ENCODE results near the gene NUTM1.

The NUTM1 gene

GRCh38 chr15:34367101-34368081, 24.3 kb downstream of the NUTM1 start, which contains the start of gene LPCAT4 (continued):
- peak; percentile 33; the same call in 1 of the 2 replicates for TF ChIP-seq TSHZ1 (tag by site-specific recombination; IDR thresholded peaks at IDR 0.05; ENCODE audit: borderline replicate concordance)
- TF ChIP-seq ZBTB48 (tag by site-specific recombination; IDR thresholded peaks at IDR 0.05), result peak; percentile 79
- TF ChIP-seq GLI2 (tag by site-specific recombination; IDR thresholded peaks at IDR 0.05; ENCODE audit: borderline replicate concordance, low read depth), result no peak
- TF ChIP-seq CTCF (tag by site-specific recombination; IDR thresholded peaks at IDR 0.05), result peak; percentile 99
- TF ChIP-seq YY1 (tag by site-specific recombination; IDR thresholded peaks at IDR 0.05), result peak; percentile 83
- TF ChIP-seq ELK4 (IDR thresholded peaks at IDR 0.05; ENCODE audit: borderline replicate concordance, low read depth, low read length), result no peak
- TF ChIP-seq WT1 (tag by site-specific recombination; IDR thresholded peaks at IDR 0.05), result no peak
- TF ChIP-seq ZBTB20 (tag by site-specific recombination; IDR thresholded peaks at IDR 0.05), result peak; percentile 67; the same call in 1 of the 2 replicates
- TF ChIP-seq ZNF660 (tag by site-specific recombination; IDR thresholded peaks at IDR 0.05), result no peak
- no peak; the same call in none of the 2 replicates for TF ChIP-seq ZFP69B (tag by site-specific recombination; IDR thresholded peaks at IDR 0.05)
- TF ChIP-seq ZNF366 (tag by site-specific recombination; conservative IDR thresholded peaks at IDR 0.05), result 0 out of 2 replicates have a peak, but pooled peaks have one; percentile 20
- TF ChIP-seq GLIS2 (tag by site-specific recombination; IDR thresholded peaks at IDR 0.05), result 0 out of 2 replicates have a peak, but pooled peaks have one; percentile 22
- TF ChIP-seq ZFP37 (tag by site-specific recombination; IDR thresholded peaks at IDR 0.05), result peak; percentile 90
- TF ChIP-seq ZNF223 (tag by site-specific recombination; IDR thresholded peaks at IDR 0.05), result 0 out of 2 replicates have a peak, but pooled peaks have one; percentile 15
- no peak for TF ChIP-seq ZNF221 (tag by site-specific recombination; IDR thresholded peaks at IDR 0.05; ENCODE audit: borderline replicate concordance)
- TF ChIP-seq KLF9 (tag by site-specific recombination; IDR thresholded peaks at IDR 0.05; ENCODE audit: low read depth), result peak; percentile 49
- no peak for TF ChIP-seq ZNF677 (tag by site-specific recombination; IDR thresholded peaks at IDR 0.05)
- TF ChIP-seq GFI1B (tag by site-specific recombination; IDR thresholded peaks at IDR 0.05), result no peak
- TF ChIP-seq, protein P1, sequence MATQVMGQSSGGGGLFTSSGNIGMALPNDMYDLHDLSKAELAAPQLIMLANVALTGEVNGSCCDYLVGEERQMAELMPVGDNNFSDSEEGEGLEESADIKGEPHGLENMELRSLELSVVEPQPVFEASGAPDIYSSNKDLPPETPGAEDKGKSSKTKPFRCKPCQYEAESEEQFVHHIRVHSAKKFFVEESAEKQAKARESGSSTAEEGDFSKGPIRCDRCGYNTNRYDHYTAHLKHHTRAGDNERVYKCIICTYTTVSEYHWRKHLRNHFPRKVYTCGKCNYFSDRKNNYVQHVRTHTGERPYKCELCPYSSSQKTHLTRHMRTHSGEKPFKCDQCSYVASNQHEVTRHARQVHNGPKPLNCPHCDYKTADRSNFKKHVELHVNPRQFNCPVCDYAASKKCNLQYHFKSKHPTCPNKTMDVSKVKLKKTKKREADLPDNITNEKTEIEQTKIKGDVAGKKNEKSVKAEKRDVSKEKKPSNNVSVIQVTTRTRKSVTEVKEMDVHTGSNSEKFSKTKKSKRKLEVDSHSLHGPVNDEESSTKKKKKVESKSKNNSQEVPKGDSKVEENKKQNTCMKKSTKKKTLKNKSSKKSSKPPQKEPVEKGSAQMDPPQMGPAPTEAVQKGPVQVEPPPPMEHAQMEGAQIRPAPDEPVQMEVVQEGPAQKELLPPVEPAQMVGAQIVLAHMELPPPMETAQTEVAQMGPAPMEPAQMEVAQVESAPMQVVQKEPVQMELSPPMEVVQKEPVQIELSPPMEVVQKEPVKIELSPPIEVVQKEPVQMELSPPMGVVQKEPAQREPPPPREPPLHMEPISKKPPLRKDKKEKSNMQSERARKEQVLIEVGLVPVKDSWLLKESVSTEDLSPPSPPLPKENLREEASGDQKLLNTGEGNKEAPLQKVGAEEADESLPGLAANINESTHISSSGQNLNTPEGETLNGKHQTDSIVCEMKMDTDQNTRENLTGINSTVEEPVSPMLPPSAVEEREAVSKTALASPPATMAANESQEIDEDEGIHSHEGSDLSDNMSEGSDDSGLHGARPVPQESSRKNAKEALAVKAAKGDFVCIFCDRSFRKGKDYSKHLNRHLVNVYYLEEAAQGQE (tag by site-specific recombination; IDR thresholded peaks at IDR 0.05), result no peak
- no peak for TF ChIP-seq SCRT1 (tag by site-specific recombination; IDR thresholded peaks at IDR 0.05; ENCODE audit: borderline replicate concordance)
- TF ChIP-seq ZNF654 (tag by site-specific recombination; IDR thresholded peaks at IDR 0.05; ENCODE audit: low read depth), result peak; percentile 31
- no peak for TF ChIP-seq ZNF701 (tag by site-specific recombination; IDR thresholded peaks at IDR 0.05)
- TF ChIP-seq ZNF19 (tag by site-specific recombination; IDR thresholded peaks at IDR 0.05; ENCODE audit: low read depth), result no peak
- TF ChIP-seq ZFP41 (tag by site-specific recombination; IDR thresholded peaks at IDR 0.05; ENCODE audit: borderline replicate concordance), result no peak
- 0 out of 2 replicates have a peak, but pooled peaks have one; percentile 40 for TF ChIP-seq ZNF449 (tag by site-specific recombination; IDR thresholded peaks at IDR 0.05)
- no peak for TF ChIP-seq KLF7 (tag by site-specific recombination; IDR thresholded peaks at IDR 0.05; ENCODE audit: borderline replicate concordance)
- TF ChIP-seq ZEB2 (tag by site-specific recombination; IDR thresholded peaks at IDR 0.05), result peak; percentile 90; the same call in 1 of the 2 replicates
